Activated B cell treated with CpG ODN at 0.5 μM for 24 hours (primary cell): ENCODE results near the gene NMUR1. TPM values are rescaled to one million over a fixed set of nuclear protein-coding genes. Genes with fewer than 3 reads are reported as not detected.

Experiments
- ATAC-seq: fragments of 200-7000 bp; cut with Tn5 transposase; one replicate; pipeline ENCODE4 v1.10.0; 2021; ENCODE audit warnings: low read depth, mild to moderate bottlenecking, moderate library complexity
- CTCF ChIA-PET: fragments of 350-600 bp; sonication (Branson Sonifier 250); formaldehyde crosslinking; loops from one replicate; lab custom pipeline; 2021; ENCODE audit warnings: antibody characterized with exemption; lab: Charles Lee
- POLR2A ChIA-PET: fragments of 350-600 bp; sonication (Branson Sonifier 250); formaldehyde crosslinking; loops from one replicate; lab custom pipeline; 2021; ENCODE audit warnings: antibody characterized with exemption; lab: Charles Lee
- DNase-seq: peaks from one replicate; pipeline ENCODE4 v3.0.0; 2022
- H3K27ac Mint-ChIP-seq: one replicate; pipeline ENCODE4 v1.8.0; 2020; ENCODE audit warnings: mixed read lengths
- H3K27me3 Mint-ChIP-seq: one replicate; pipeline ENCODE4 v1.8.0; 2021; ENCODE audit warnings: mixed read lengths
- H3K36me3 Mint-ChIP-seq: one replicate; pipeline ENCODE4 v1.8.0; 2021; ENCODE audit warnings: low read depth, mixed read lengths
- H3K4me1 Mint-ChIP-seq: one replicate; pipeline ENCODE4 v1.8.0; 2021; ENCODE audit warnings: mixed read lengths
- H3K4me3 Mint-ChIP-seq: one replicate; pipeline ENCODE4 v1.8.0; 2020; ENCODE audit warnings: mild to moderate bottlenecking, mixed read lengths
- H3K9me3 Mint-ChIP-seq: one replicate; pipeline ENCODE4 v1.8.0; 2020; ENCODE audit warnings: mixed read lengths
- intact Hi-C: fragments of 100-400 bp; cut with micrococcal nuclease; formaldehyde crosslinking; loops from one replicate; pipeline ENCODE4 v1.15.1; 2024
- total RNA-seq: library from RNA; stranded (reverse); gene quantifications from 2 replicates; pipeline ENCODE4 v1.2.3, GENCODE V29; 2022
- TF ChIP-seq, protein P1 (sequence below): fragments of 200-600 bp; IDR thresholded peaks from one replicate; pipeline ENCODE4 v1.8.0; 2022; ENCODE audit warnings: antibody characterized with exemption, mild to moderate bottlenecking

NMUR1 gene
- total RNA-seq, 1 donor from 2014 or later = not detected

DNA sequence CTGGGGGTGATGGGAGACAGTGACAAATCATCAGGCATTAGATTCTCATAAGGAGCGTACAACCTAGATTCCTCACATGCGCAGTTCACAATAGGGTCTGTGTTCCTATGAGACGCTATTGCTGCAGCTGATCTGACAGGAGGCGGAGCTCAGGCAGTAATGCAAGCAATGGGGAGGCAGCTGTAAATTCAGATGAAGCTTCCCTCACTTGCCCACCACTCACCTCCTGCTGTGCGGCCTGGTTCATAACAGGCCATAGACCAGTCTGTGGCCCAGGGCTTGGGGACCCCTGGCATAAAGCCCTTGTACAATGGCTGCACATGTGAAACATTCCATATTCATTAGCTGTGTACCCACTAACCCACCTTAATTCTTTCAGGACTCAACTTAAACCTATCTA, 18.0 kb downstream of the NMUR1 start:
- TF ChIP-seq, protein P1, sequence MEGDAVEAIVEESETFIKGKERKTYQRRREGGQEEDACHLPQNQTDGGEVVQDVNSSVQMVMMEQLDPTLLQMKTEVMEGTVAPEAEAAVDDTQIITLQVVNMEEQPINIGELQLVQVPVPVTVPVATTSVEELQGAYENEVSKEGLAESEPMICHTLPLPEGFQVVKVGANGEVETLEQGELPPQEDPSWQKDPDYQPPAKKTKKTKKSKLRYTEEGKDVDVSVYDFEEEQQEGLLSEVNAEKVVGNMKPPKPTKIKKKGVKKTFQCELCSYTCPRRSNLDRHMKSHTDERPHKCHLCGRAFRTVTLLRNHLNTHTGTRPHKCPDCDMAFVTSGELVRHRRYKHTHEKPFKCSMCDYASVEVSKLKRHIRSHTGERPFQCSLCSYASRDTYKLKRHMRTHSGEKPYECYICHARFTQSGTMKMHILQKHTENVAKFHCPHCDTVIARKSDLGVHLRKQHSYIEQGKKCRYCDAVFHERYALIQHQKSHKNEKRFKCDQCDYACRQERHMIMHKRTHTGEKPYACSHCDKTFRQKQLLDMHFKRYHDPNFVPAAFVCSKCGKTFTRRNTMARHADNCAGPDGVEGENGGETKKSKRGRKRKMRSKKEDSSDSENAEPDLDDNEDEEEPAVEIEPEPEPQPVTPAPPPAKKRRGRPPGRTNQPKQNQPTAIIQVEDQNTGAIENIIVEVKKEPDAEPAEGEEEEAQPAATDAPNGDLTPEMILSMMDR = no peak
- H3K36me3 Mint-ChIP-seq = peaks cover 5% of the 10 kb centered on the region
- no peak for ATAC-seq
- peak overlapping the region; percentile 9 for H3K27ac Mint-ChIP-seq
- DNase-seq = no peak
- peaks cover 10% of the 10 kb centered on the region for H3K4me1 Mint-ChIP-seq
- H3K27me3 Mint-ChIP-seq = no peaks in the 10 kb centered on the region
- no peaks in the 10 kb centered on the region for H3K9me3 Mint-ChIP-seq
- intact Hi-C loops = no loop called here
- H3K4me3 Mint-ChIP-seq = no peak overlapping the region
- CTCF ChIA-PET = interaction anchor here (1.7 kb wide), 1 partner anchor 89 kb away, joined by 9 read pairs; no protein-coding TSS in a partner anchor
- POLR2A ChIA-PET = interaction anchor here (4.5 kb wide), 1 partner anchor 48 kb away, joined by 50 read pairs; the partner anchor contains the start of gene NCL

DNA sequence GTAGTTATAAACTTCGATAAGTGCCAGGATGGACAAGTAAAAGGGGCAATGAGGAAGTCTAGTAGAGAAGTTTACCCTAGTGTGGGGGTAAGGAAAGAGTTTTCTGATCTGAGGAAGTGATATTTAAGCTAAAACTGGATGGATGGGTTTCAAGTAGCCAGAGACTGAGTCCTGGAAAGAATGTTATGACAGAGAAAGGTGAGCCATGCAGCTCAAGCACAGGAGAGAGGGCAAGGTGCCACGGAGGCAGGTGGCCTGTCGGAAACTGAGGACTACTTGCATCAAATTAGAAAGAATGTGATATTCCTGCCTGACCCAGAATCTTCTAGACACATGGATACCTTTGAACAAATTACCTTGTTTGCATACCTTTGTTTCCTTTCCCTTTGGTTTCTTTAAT, 26.5 kb downstream of the NMUR1 start:
- ChIA-PET CTCF (no interaction called here), POLR2A (no interaction called here)
- DNase-seq (no peak), ATAC-seq (no peak)
- Mint-ChIP-seq H3K27me3 (no peaks in the 10 kb centered on the region), H3K9me3 (no peaks in the 10 kb centered on the region), H3K36me3 (no peaks in the 10 kb centered on the region), H3K4me1 (no peaks in the 10 kb centered on the region), H3K27ac (no peak overlapping the region), H3K4me3 (no peak overlapping the region)
- TF ChIP-seq, protein P1 = no peak
- intact Hi-C loops = no loop called here

DNA sequence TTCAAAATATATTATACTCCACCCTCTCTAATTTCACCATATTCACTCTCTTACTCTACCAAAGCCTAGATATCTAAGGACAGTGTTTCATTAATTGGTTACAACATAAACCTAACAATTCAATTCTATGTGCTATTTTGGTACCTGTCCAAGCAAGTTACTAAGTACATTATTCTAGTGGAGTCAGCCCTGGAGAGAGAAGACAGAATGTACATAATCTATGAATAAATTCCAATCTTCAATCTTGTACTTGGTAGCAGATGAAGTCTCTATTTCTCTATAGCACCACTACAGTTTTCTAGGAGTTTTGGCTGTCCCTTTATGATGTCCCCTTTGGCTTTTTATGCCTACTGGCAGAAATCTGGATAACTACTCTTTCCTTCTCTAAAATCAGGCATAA, 27.6 kb downstream of the NMUR1 start:
- DNase-seq (no peak), ATAC-seq (no peak)
- no peaks in the 10 kb centered on the region for H3K36me3 Mint-ChIP-seq
- TF ChIP-seq, protein P1 = no peak
- H3K9me3 Mint-ChIP-seq = no peaks in the 10 kb centered on the region
- H3K4me1 Mint-ChIP-seq = no peaks in the 10 kb centered on the region
- no peak overlapping the region for H3K4me3 Mint-ChIP-seq
- POLR2A ChIA-PET = no interaction called here
- CTCF ChIA-PET = no interaction called here
- no peaks in the 10 kb centered on the region for H3K27me3 Mint-ChIP-seq
- no peak overlapping the region for H3K27ac Mint-ChIP-seq
- intact Hi-C loops = no loop called here

DNA sequence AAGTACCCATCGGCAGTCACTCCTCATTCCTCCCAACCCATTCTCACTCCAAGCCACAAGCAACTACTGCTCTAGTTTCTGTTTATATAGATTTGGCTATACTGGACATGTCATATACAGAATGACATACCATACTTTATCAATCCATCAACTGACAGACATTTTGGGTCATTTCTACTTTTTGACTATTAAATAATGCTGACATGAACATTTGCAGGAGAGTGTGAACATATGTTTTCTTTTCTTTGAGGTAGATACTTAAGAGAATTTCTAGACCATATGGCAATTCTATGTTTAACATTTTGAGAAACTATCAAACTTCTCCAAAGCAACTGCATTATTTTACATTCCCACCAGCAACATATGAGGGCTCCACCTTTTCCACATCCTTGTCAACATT, 32.6 kb downstream of the NMUR1 start:
- no peaks in the 10 kb centered on the region for H3K27me3 Mint-ChIP-seq

DNA sequence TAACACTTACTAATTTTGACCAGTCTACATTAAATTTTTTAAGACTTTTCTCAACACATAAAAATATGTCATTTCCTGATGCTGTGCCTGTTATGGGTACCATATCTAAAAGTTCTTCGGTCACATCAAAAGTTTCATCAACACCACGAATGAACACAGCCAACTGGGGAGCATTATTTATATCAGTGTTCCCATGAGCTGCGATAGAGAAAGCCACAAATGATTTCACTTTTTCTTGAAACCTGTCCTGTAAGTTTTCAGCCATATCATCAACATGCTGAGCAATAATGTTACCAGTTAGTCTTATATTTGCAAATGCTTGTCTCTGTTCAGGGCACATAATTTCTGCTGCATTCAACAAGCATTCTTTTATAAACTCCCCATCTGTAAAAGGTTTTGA, 35.6 kb downstream of the NMUR1 start:
- no peak for DNase-seq
- H3K4me3 Mint-ChIP-seq = no peak overlapping the region
- TF ChIP-seq, protein P1 = no peak
- intact Hi-C loops = no loop called here
- ChIA-PET POLR2A (no interaction called here), CTCF (no interaction called here)
- H3K27me3 Mint-ChIP-seq = no peaks in the 10 kb centered on the region
- H3K27ac Mint-ChIP-seq = no peak overlapping the region
- no peaks in the 10 kb centered on the region for H3K9me3 Mint-ChIP-seq
- no peaks in the 10 kb centered on the region for H3K4me1 Mint-ChIP-seq
- no peaks in the 10 kb centered on the region for H3K36me3 Mint-ChIP-seq
- ATAC-seq = no peak

More for the DNA sequence above, 32.6 kb downstream of the NMUR1 start:
- Mint-ChIP-seq H3K4me1 (no peaks in the 10 kb centered on the region), H3K9me3 (no peaks in the 10 kb centered on the region), H3K27ac (no peak overlapping the region), H3K36me3 (no peaks in the 10 kb centered on the region), H3K4me3 (no peak overlapping the region)
- ChIA-PET CTCF (no interaction called here), POLR2A (no interaction called here)
- intact Hi-C loops = no loop called here
- DNase-seq (no peak), ATAC-seq (no peak)
- TF ChIP-seq, protein P1 = no peak
